ENCODE measurements around the gene TTLL5. TPM values are rescaled to one million over a fixed set of nuclear protein-coding genes. Genes with fewer than 3 reads are reported as not detected.

Gene TTLL5
- total RNA-seq, 1 donor from 2014 or later: 51.9 TPM

DNA sequence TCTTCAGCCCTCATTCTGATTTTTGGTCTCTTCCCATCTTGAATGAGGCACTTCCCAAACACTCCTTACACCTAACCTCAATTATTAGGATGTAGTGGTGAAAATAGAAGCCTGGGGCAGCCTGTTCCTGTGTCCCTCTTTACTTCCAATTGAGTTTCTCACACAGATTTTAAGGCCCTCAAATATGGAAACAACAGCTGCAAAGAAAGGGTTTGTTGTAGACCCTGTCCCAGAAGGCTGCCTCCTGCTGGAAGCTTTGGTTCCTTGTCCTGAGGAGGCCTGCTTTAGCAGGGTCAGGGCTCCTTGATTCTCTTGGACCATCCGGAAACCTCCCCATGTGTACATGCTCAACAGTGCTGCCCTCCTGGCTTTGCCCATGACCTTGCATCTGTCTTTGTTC lies 219.5 kb downstream of the TTLL5 start:
- TF ChIP-seq, protein P1, sequence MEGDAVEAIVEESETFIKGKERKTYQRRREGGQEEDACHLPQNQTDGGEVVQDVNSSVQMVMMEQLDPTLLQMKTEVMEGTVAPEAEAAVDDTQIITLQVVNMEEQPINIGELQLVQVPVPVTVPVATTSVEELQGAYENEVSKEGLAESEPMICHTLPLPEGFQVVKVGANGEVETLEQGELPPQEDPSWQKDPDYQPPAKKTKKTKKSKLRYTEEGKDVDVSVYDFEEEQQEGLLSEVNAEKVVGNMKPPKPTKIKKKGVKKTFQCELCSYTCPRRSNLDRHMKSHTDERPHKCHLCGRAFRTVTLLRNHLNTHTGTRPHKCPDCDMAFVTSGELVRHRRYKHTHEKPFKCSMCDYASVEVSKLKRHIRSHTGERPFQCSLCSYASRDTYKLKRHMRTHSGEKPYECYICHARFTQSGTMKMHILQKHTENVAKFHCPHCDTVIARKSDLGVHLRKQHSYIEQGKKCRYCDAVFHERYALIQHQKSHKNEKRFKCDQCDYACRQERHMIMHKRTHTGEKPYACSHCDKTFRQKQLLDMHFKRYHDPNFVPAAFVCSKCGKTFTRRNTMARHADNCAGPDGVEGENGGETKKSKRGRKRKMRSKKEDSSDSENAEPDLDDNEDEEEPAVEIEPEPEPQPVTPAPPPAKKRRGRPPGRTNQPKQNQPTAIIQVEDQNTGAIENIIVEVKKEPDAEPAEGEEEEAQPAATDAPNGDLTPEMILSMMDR (IDR thresholded peaks at IDR 0.05; ENCODE audit: unreplicated experiment): no peak
- Mint-ChIP-seq H3K36me3 (ENCODE audit: insufficient read depth) (peaks cover 4% of the 10 kb centered on the region), H3K27ac (peak overlapping the region; percentile 71), H3K4me3 (ENCODE audit: low read depth) (no peak overlapping the region), H3K4me1 (ENCODE audit: low read depth) (peaks cover 4% of the 10 kb centered on the region), H3K27me3 (no peaks in the 10 kb centered on the region), H3K9me3 (ENCODE audit: low read depth) (no peaks in the 10 kb centered on the region)
- no peak for DNase-seq (ENCODE audit: low spot score, unreplicated experiment)

DNA sequence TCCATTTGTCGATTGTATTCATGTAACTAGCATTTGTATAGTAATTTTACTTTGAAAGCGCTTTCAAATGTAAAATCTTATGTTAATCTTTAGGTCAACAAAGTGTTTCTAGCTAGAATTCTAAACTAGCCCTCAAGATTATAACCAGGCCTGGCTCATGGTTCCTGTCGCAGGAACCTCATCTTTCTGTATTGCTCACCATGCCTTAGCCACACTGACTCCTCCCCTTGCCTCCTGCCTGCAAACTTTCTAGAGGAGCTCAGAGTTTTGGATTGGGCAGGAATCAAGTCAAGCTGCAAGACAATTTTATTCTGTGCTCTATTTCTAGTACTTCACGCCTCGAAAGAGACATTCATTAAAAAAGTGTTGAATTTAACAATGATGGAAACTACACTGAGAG lies 220.9 kb downstream of the TTLL5 start:
- Mint-ChIP-seq H3K27me3 (no peaks in the 10 kb centered on the region), H3K36me3 (ENCODE audit: insufficient read depth) (peaks cover 2% of the 10 kb centered on the region), H3K4me3 (ENCODE audit: low read depth) (no peak overlapping the region), H3K27ac (no peak overlapping the region), H3K4me1 (ENCODE audit: low read depth) (no peaks in the 10 kb centered on the region), H3K9me3 (ENCODE audit: low read depth) (no peaks in the 10 kb centered on the region)
- no peak for DNase-seq (ENCODE audit: low spot score, unreplicated experiment)
- TF ChIP-seq, protein P1 (IDR thresholded peaks at IDR 0.05; ENCODE audit: unreplicated experiment): no peak

DNA sequence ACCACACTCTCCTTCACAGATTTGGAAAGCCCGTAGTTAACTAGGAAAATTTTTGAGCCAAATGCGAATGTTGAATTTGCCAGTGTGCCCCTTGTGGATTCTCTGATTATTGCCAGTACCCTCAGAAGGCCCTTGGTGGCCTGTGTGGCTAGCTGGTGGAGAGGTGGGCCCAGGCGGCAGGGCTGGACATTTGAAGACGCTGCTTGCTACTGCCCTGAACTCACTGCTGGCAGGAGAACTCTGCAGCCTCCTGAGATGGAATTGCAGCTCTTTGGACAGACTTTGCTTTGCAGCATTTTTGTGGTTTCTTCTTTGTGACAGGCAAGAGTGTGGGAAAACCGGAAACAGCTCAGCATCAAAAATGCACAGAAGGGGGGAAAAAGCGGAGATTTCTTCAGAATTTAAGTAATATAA lies 223.2 kb downstream of the TTLL5 start:
- Mint-ChIP-seq H3K9me3 (ENCODE audit: low read depth) (no peaks in the 10 kb centered on the region), H3K4me3 (ENCODE audit: low read depth) (no peak overlapping the region), H3K36me3 (ENCODE audit: insufficient read depth) (peaks cover 6% of the 10 kb centered on the region), H3K27ac (no peak overlapping the region), H3K4me1 (ENCODE audit: low read depth) (no peaks in the 10 kb centered on the region), H3K27me3 (no peaks in the 10 kb centered on the region)
- no peak for DNase-seq (ENCODE audit: low spot score, unreplicated experiment)
- TF ChIP-seq, protein P1 (IDR thresholded peaks at IDR 0.05; ENCODE audit: unreplicated experiment): peak; percentile 32

DNA sequence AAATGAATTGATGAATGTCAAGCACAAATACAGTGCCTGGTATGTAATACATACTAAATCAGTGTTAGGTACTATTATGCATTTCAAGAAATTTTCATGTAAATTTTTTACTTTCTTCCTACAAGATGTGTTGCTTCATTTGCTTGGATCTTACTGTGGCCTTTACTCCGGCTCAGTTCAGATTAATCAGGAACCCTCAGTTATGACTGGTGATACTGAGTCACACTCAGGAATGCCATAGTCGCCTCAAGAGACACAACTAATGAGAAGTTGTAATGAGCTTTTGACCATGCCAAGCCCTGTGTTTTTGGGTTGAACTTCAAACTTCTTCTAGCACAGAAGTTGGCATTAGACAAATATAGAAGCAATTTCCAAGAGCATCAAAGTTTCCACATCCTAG lies 224.8 kb downstream of the TTLL5 start:
- H3K9me3 Mint-ChIP-seq (ENCODE audit: low read depth): no peaks in the 10 kb centered on the region
- TF ChIP-seq, protein P1 (IDR thresholded peaks at IDR 0.05; ENCODE audit: unreplicated experiment): no peak
- H3K27me3 Mint-ChIP-seq: no peaks in the 10 kb centered on the region
- peaks cover 6% of the 10 kb centered on the region for H3K36me3 Mint-ChIP-seq (ENCODE audit: insufficient read depth)
- DNase-seq (ENCODE audit: low spot score, unreplicated experiment): no peak
- no peak overlapping the region for H3K4me3 Mint-ChIP-seq (ENCODE audit: low read depth)
- no peak overlapping the region for H3K27ac Mint-ChIP-seq
- no peaks in the 10 kb centered on the region for H3K4me1 Mint-ChIP-seq (ENCODE audit: low read depth)

DNA sequence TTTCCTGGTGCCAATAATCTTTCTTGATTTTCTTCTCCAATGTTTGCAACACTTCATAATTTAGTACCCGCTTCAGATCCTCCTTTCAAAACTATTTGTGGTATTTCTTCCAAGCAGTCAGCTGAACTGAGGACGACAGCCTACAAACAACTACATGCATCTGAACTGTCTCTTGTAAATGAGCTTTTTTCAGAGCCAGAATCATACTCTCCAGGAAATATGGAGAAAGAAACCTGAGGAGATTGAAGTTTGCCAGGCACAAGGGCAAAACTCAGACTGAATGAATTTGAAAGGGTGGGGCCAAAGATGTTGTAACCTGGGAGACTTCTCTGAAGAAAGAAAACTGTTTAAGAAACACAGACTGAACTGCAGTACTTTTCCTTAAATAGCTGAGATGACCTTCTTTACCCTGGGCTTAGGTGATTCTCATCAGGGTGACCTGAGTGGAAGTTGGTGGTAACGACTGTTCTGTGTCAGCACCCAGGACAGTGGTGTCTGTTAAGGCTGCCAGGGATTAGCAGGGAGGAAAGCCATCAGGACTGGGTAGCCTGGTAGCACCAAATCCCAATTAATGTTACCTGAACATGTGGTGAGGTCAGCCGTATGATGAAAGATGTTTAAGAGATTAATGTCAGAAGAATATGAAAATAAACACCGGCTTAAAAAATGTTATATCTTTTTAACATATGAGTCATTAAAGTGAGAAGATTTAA lies 225.7 kb downstream of the TTLL5 start:
- H3K4me3 Mint-ChIP-seq (ENCODE audit: low read depth): no peak overlapping the region
- no peaks in the 10 kb centered on the region for H3K27me3 Mint-ChIP-seq
- H3K4me1 Mint-ChIP-seq (ENCODE audit: low read depth): no peaks in the 10 kb centered on the region
- DNase-seq (ENCODE audit: low spot score, unreplicated experiment): no peak
- H3K36me3 Mint-ChIP-seq (ENCODE audit: insufficient read depth): peaks cover 9% of the 10 kb centered on the region
- H3K9me3 Mint-ChIP-seq (ENCODE audit: low read depth): no peaks in the 10 kb centered on the region
- TF ChIP-seq, protein P1 (IDR thresholded peaks at IDR 0.05; ENCODE audit: unreplicated experiment): no peak
- H3K27ac Mint-ChIP-seq: peak overlapping the region; percentile 25
